HCT116 (cell line): ENCODE measurements around the gene NCBP1. TPM values are rescaled to one million over a fixed set of nuclear protein-coding genes. Genes with fewer than 3 reads are reported as not detected.

Experiments used
- ATAC-seq: fragments of 200-7000 bp; cut with Tn5 transposase; 2 replicates; pipeline ENCODE4 v1.9.1; 2020; ENCODE audit warnings: mild to moderate bottlenecking, moderate library complexity
- BruUV-seq: library from RNA; stranded (reverse); fragments of 400-500 nt; replicated peaks from 2 replicates; lab custom pipeline; 2021; lab: Mats Ljungman, UMichigan
- CTCF ChIA-PET: fragments of 300-600 bp; sonication (Branson Sonifier 250); formaldehyde crosslinking; loops from one replicate; lab custom pipeline; 2021; ENCODE audit warnings: antibody characterized with exemption; lab: Charles Lee
- POLR2A ChIA-PET: fragments of 300-600, 350-600 bp; sonication (Branson Sonifier 250); formaldehyde crosslinking; loops from one replicate; lab custom pipeline; 2021; ENCODE audit warnings: antibody characterized with exemption; lab: Charles Lee
- RAD21 ChIA-PET, 2 experiments: fragments of 300-600 bp; sonication (Branson Sonifier 250); formaldehyde crosslinking; loops; one replicate each; lab custom pipeline; 2023; ENCODE audit warnings: low total read pairs in 2 of 2; ENCODE audit not compliant: uncharacterized antibody in 2 of 2, unreplicated experiment in 2 of 2, low non-redundant PET in 1 of 2; lab: Charles Lee
- DNase-seq: peaks from one replicate; pipeline ENCODE4 v3.0.0-alpha.2; 2010; ENCODE audit warnings: low read depth, low spot score
- H2AFZ ChIP-seq: fragments of 200-600 bp; shearing (Covaris generic), sonication (generic); 2 replicates; pipeline ENCODE4 v1.6.1; 2017; ENCODE audit warnings: low read depth, mixed run types, mixed read lengths, antibody characterized with exemption, low read length; ENCODE audit not compliant: poor library complexity, severe bottlenecking
- H3K27ac ChIP-seq: 2 replicates; pipeline ENCODE4 v1.5.1; 2012; ENCODE audit warnings: low read depth, low read length
- H3K27me3 ChIP-seq: fragments of 200-600 bp; sonication (generic); 2 replicates; pipeline ENCODE4 v1.6.1; 2016; ENCODE audit warnings: mixed run types, low read length, mixed read lengths; ENCODE audit not compliant: insufficient read depth
- H3K36me3 ChIP-seq, 2 experiments: fragments of 200-500 bp in 1 of 2; fragments of 200-600 bp in 1 of 2; sonication (Bioruptor generic) in 1 of 2; sonication (generic) in 1 of 2; 2 replicates each; pipeline versions ENCODE4 v1.5.1 to v1.6.1; 2014 to 2016; ENCODE audit warnings: low read length in 2 of 2, inconsistent platforms in 1 of 2, mixed read lengths in 1 of 2, mixed run types in 1 of 2; ENCODE audit not compliant: insufficient read depth in 2 of 2, control insufficient read depth in 1 of 2
- H3K4me1 ChIP-seq, 2 experiments: fragments of 200-600 bp in 1 of 2; sonication (generic) in 1 of 2; 2 replicates each; pipeline versions ENCODE4 v1.5.1 to v1.6.1; 2012 to 2017; ENCODE audit warnings: low read length in 2 of 2, inconsistent platforms in 1 of 2, mild to moderate bottlenecking in 1 of 2, mixed read lengths in 1 of 2, mixed run types in 1 of 2, moderate library complexity in 1 of 2; ENCODE audit not compliant: insufficient read depth in 2 of 2, control insufficient read depth in 1 of 2
- H3K4me2 ChIP-seq: fragments of 200-600 bp; sonication (generic); 2 replicates; pipeline ENCODE4 v1.6.1; 2017; ENCODE audit warnings: mixed run types, low read length, mixed read lengths
- H3K4me3 ChIP-seq, 2 experiments: fragments of 200-600 bp in 1 of 2; sonication (generic) in 1 of 2; replicated peaks in 1 of 2; 2 replicates each; pipeline ENCODE4 v1.5.1; 2011 to 2016; ENCODE audit warnings: low read length in 2 of 2, control low read depth in 1 of 2, low read depth in 1 of 2, mild to moderate bottlenecking in 1 of 2, mixed read lengths in 1 of 2, mixed run types in 1 of 2
- H3K79me2 ChIP-seq: fragments of 200-600 bp; sonication (generic); 2 replicates; pipeline ENCODE4 v1.6.1; 2017; ENCODE audit warnings: mild to moderate bottlenecking, mixed run types, low read length, moderate library complexity, mixed read lengths; ENCODE audit not compliant: insufficient read depth
- H3K9ac ChIP-seq: fragments of 200-600 bp; sonication (generic); 2 replicates; pipeline ENCODE4 v1.6.1; 2016; ENCODE audit warnings: low read length, mixed read lengths
- H3K9me2 ChIP-seq: fragments of 200-600 bp; sonication (generic), shearing (Covaris generic); 2 replicates; pipeline ENCODE4 v1.6.1; 2017; ENCODE audit warnings: mixed run types, mild to moderate bottlenecking, moderate library complexity; ENCODE audit not compliant: insufficient read depth
- H3K9me3 ChIP-seq, 2 experiments: fragments of 200-500 bp in 1 of 2; fragments of 200-600 bp in 1 of 2; sonication (Bioruptor generic) in 1 of 2; sonication (generic) in 1 of 2; 2 replicates each; pipeline ENCODE4 v1.6.1; 2014 to 2017; ENCODE audit warnings: low read length in 2 of 2, mixed read lengths in 2 of 2, inconsistent platforms in 1 of 2, low read depth in 1 of 2, mild to moderate bottlenecking in 1 of 2, mixed run types in 1 of 2, moderate library complexity in 1 of 2; ENCODE audit not compliant: control insufficient read depth in 1 of 2, insufficient read depth in 1 of 2
- H4K20me1 ChIP-seq: fragments of 200-600 bp; sonication (generic), shearing (Covaris generic); 2 replicates; pipeline ENCODE4 v1.6.1; 2017; ENCODE audit warnings: mixed run types, mild to moderate bottlenecking, moderate library complexity; ENCODE audit not compliant: insufficient read depth
- ATF3 ChIP-seq: IDR thresholded peaks from 2 replicates; pipeline ENCODE4 v1.6.1; 2012
- CEBPB ChIP-seq: IDR thresholded peaks from 2 replicates; pipeline ENCODE4 v1.6.1; 2012; ENCODE audit warnings: low read depth
- CTCF ChIP-seq, 3 experiments: fragments of 200-600 bp in 1 of 3; sonication (generic) in 1 of 3; IDR thresholded peaks in 2 of 3; conservative IDR thresholded peaks in 1 of 3; 2 replicates each; pipeline ENCODE4 v1.5.1; 2012 to 2017; ENCODE audit warnings: low read depth in 2 of 3, low read length in 2 of 3, antibody characterized with exemption in 1 of 3, borderline replicate concordance in 1 of 3, control low read depth in 1 of 3, mild to moderate bottlenecking in 1 of 3, mixed read lengths in 1 of 3, mixed run types in 1 of 3, moderate library complexity in 1 of 3; ENCODE audit not compliant: insufficient read depth in 1 of 3
- EGR1 ChIP-seq: IDR thresholded peaks from 2 replicates; pipeline ENCODE4 v1.6.1; 2012; ENCODE audit warnings: low read depth
- ELF1 ChIP-seq: IDR thresholded peaks from 2 replicates; pipeline ENCODE4 v1.6.1; 2012; ENCODE audit warnings: low read depth, borderline replicate concordance
- EZH2 ChIP-seq: fragments of 200-600 bp; sonication (generic); IDR thresholded peaks from 2 replicates; pipeline ENCODE4 v1.6.1; 2017; ENCODE audit warnings: antibody characterized with exemption, mixed run types
- EZH2phosphoT487 ChIP-seq: fragments of 200-600 bp; IDR thresholded peaks from 2 replicates; pipeline ENCODE4 v1.6.1; 2018; ENCODE audit warnings: antibody characterized with exemption, borderline replicate concordance
- FOSL1 ChIP-seq: IDR thresholded peaks from 2 replicates; pipeline ENCODE4 v1.6.1; 2012; ENCODE audit warnings: low read depth
- MAX ChIP-seq: IDR thresholded peaks from 2 replicates; pipeline ENCODE4 v1.6.1; 2012
- POLR2A ChIP-seq: IDR thresholded peaks from 2 replicates; pipeline ENCODE4 v1.7.0; 2011; ENCODE audit warnings: borderline replicate concordance; ENCODE audit not compliant: insufficient read depth, insufficient read length; ENCODE audit errors: extremely low read depth
- POLR2AphosphoS5 ChIP-seq: IDR thresholded peaks from 2 replicates; pipeline ENCODE4 v1.6.1; 2011; ENCODE audit warnings: mild to moderate bottlenecking, low read depth, low read length, moderate library complexity
- RAD21 ChIP-seq: IDR thresholded peaks from 2 replicates; pipeline ENCODE4 v1.6.1; 2012; ENCODE audit warnings: low read depth, mild to moderate bottlenecking
- SP1 ChIP-seq: IDR thresholded peaks from 2 replicates; pipeline ENCODE4 v1.6.1; 2012; ENCODE audit warnings: low read depth
- YY1 ChIP-seq: IDR thresholded peaks from 2 replicates; pipeline ENCODE4 v1.6.1; 2011; ENCODE audit warnings: low read length, low read depth, moderate library complexity, mild to moderate bottlenecking; ENCODE audit not compliant: insufficient replicate concordance; ENCODE audit errors: extremely low read depth
- ZNF274 ChIP-seq: fragments of 200-500 bp; sonication (Bioruptor generic); IDR thresholded peaks from 2 replicates; pipeline ENCODE4 v1.6.1; 2014; ENCODE audit warnings: mild to moderate bottlenecking, low read depth, low read length, inconsistent platforms
- intact Hi-C: fragments of 100-400 bp; cut with micrococcal nuclease; formaldehyde crosslinking; loops from 2 replicates; pipeline ENCODE4 v1.10.0; 2022
- total RNA-seq: library from RNA; stranded (reverse); gene quantifications from one replicate; pipeline ENCODE4 v1.2.1, GENCODE V29; 2021; ENCODE audit not compliant: unreplicated experiment

NCBP1 gene
- total RNA-seq, 1 experiment from 2014 or later, result 32.9 TPM

- RAD21 ChIA-PET, result no interaction called here
- Histone ChIP-seq H3K4me1 (no peaks in the 10 kb centered on the region), H3K27me3 (no peaks in the 10 kb centered on the region)
- no TSS peak for BruUV-seq
- no peak for TF ChIP-seq YY1
- TF ChIP-seq EGR1, result no peak
- no peak for TF ChIP-seq FOSL1
- no peak for TF ChIP-seq ZNF274
- no peak for TF ChIP-seq MAX
- TF ChIP-seq EZH2, result no peak
- TF ChIP-seq ELF1, result no peak
- no peak for TF ChIP-seq POLR2AphosphoS5
- no peak for TF ChIP-seq EZH2phosphoT487
- TF ChIP-seq SP1, result no peak
- TF ChIP-seq RAD21, result no peak
- TF ChIP-seq ATF3, result no peak
- TF ChIP-seq CEBPB, result no peak
- TF ChIP-seq CTCF (IDR thresholded peaks at IDR 0.05 in 2 of 3, conservative IDR thresholded peaks at IDR 0.05 in 1 of 3; ENCODE audit: borderline replicate concordance in 1 of 3, insufficient read depth in 1 of 3, low read depth in 2 of 3, low read length in 2 of 3), result no peak
- no peak for TF ChIP-seq POLR2A
- TF ChIP-seq, all 23 proteins: peak for 0
- Histone ChIP-seq H3K9me3 (no peaks in the 10 kb centered on the region), H4K20me1 (no peaks in the 10 kb centered on the region), H3K27ac (no peak overlapping the region), H2AFZ (no peak overlapping the region), H3K36me3 (peaks cover 66 to 77% of the 10 kb centered on the region in 2 experiments; a peak in 3 of 4 replicates), H3K9me2 (no peaks in the 10 kb centered on the region), H3K4me3 (no peak overlapping the region), H3K4me2 (no peak overlapping the region), H3K9ac (no peak overlapping the region), H3K79me2 (peaks cover 5% of the 10 kb centered on the region; the same call in 1 of the 2 replicates)
- CTCF ChIA-PET, result no interaction called here
- DNase-seq, result no peak
- intact Hi-C loops, result no loop called here
- POLR2A ChIA-PET, result no interaction called here
- ATAC-seq, result no peak
Measured at GRCh38 chr9:97673922-97674321, 40.3 kb downstream of the NCBP1 start.
